PC-9 (cell line): ENCODE data around the gene PIK3R5.

ENCODE experiments used
- EZH2 ChIP-seq: fragments of 200-600 bp; sonication (generic); IDR thresholded peaks from 2 replicates; pipeline ENCODE4 v1.8.0; 2017; ENCODE audit warnings: antibody characterized with exemption, low read depth
- TF ChIP-seq, protein P1 (sequence below): fragments of 200-600 bp; sonication (generic); conservative IDR thresholded peaks from 2 replicates; pipeline ENCODE4 v1.6.1; 2017; ENCODE audit warnings: mixed run types, antibody characterized with exemption, mild to moderate bottlenecking, moderate library complexity

DNA sequence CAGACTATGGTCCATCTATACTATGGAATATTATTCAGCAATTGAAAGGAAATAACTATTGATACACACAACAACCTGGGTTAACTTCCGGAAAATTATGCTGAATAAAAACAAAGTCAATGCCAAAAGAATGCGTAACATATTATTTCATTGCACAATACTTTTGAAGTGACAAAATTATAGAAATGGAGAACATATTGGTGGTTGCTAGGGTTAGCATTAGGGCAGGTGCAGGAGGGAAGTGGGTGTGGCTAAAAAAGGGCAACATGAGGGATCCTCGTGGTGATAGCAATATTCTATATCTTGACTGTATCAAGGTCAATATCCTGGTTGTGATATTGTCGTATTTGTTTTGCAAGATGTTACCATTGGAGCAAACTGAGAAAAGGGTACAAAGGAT lies 34.9 kb downstream of the PIK3R5 start:
- TF ChIP-seq, protein P1, sequence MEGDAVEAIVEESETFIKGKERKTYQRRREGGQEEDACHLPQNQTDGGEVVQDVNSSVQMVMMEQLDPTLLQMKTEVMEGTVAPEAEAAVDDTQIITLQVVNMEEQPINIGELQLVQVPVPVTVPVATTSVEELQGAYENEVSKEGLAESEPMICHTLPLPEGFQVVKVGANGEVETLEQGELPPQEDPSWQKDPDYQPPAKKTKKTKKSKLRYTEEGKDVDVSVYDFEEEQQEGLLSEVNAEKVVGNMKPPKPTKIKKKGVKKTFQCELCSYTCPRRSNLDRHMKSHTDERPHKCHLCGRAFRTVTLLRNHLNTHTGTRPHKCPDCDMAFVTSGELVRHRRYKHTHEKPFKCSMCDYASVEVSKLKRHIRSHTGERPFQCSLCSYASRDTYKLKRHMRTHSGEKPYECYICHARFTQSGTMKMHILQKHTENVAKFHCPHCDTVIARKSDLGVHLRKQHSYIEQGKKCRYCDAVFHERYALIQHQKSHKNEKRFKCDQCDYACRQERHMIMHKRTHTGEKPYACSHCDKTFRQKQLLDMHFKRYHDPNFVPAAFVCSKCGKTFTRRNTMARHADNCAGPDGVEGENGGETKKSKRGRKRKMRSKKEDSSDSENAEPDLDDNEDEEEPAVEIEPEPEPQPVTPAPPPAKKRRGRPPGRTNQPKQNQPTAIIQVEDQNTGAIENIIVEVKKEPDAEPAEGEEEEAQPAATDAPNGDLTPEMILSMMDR: no peak
- no peak for TF ChIP-seq EZH2
